GM12878 (cell line): ENCODE measurements around the gene INSIG1. TPM values are rescaled to one million over a fixed set of nuclear protein-coding genes. Genes with fewer than 3 reads are reported as not detected.

Source experiments
- ATAC-seq: fragments of 200-7000 bp; cut with Tn5 transposase; 3 replicates; pipeline ENCODE4 v1.9.1; 2020; ENCODE audit warnings: mild to moderate bottlenecking, moderate library complexity
- BruUV-seq: library from RNA; stranded (reverse); fragments of 400-500 nt; replicated peaks from 2 replicates; lab custom pipeline; 2021; lab: Mats Ljungman, UMichigan
- CTCF ChIA-PET: fragments of 300-600 bp; sonication (Branson Sonifier 250); formaldehyde crosslinking; extraction: SDS; loops from one replicate; lab custom pipeline; 2021; ENCODE audit warnings: inconsistent platforms; lab: Yijun Ruan, JAX
- POLR2A ChIA-PET: fragments of 350-600 bp; formaldehyde crosslinking; extraction: SDS; loops from one replicate; lab custom pipeline; 2021; ENCODE audit warnings: inconsistent platforms; lab: Charles Lee
- RAD21 ChIA-PET: fragments of 300-600 bp; sonication (Branson Sonifier 250); formaldehyde crosslinking; loops from one replicate; lab custom pipeline; 2023; ENCODE audit warnings: antibody characterized with exemption; ENCODE audit not compliant: unreplicated experiment; lab: Charles Lee
- SMC1A ChIA-PET: fragments of 300-600 bp; sonication (Branson Sonifier 250); formaldehyde crosslinking; loops from one replicate; lab custom pipeline; 2023; ENCODE audit not compliant: unreplicated experiment, uncharacterized antibody; lab: Charles Lee
- DNase-seq: peaks from one replicate; pipeline ENCODE4 v3.0.0-alpha.2; 2011; ENCODE audit warnings: low read depth, low spot score
- FAIRE-seq: peaks from 3 replicates; lab custom pipeline; 2011; peaks lifted over from hg19 to GRCh38; lab: Jason Lieb, UNC
- H2AFZ ChIP-seq: 2 replicates; pipeline ENCODE4 v1.6.0; 2011; ENCODE audit warnings: low read depth, low read length, control low read depth; ENCODE audit not compliant: control insufficient read depth
- H3K27ac ChIP-seq: 2 replicates; pipeline ENCODE4 v1.5.1; 2011; ENCODE audit warnings: control low read depth; ENCODE audit not compliant: control insufficient read depth, insufficient read depth
- H3K27me3 ChIP-seq, 2 experiments: replicated peaks in 1 of 2; 2 replicates each; pipeline versions ENCODE4 v1.6.0 to v1.6.1; 2011; ENCODE audit warnings: low read length in 1 of 2; ENCODE audit not compliant: control insufficient read depth in 2 of 2, insufficient read depth in 2 of 2
- H3K36me3 ChIP-seq, 2 experiments: 2 replicates each; pipeline ENCODE4 v1.5.1; 2011; ENCODE audit warnings: low read length in 1 of 2; ENCODE audit not compliant: control insufficient read depth in 2 of 2, insufficient read depth in 2 of 2
- H3K4me1 ChIP-seq: 2 replicates; pipeline ENCODE4 v1.6.1; 2011; ENCODE audit warnings: mild to moderate bottlenecking, low read length, moderate library complexity, mixed read lengths; ENCODE audit not compliant: control insufficient read depth, insufficient read depth
- H3K4me2 ChIP-seq: 2 replicates; pipeline ENCODE4 v1.6.0; 2011; ENCODE audit warnings: control low read depth; ENCODE audit not compliant: control insufficient read depth, insufficient read depth
- H3K4me3 ChIP-seq: fragments of 200-600 bp; sonication (generic); 2 replicates; pipeline ENCODE4 v1.5.1; 2016
- H3K79me2 ChIP-seq: 2 replicates; pipeline ENCODE4 v1.6.0; 2011; ENCODE audit warnings: low read length; ENCODE audit not compliant: control insufficient read depth, insufficient read depth
- H3K9ac ChIP-seq: 2 replicates; pipeline ENCODE4 v1.8.0; 2011; ENCODE audit warnings: low read length, control low read depth, mixed read lengths; ENCODE audit not compliant: control insufficient read depth, insufficient read depth
- H3K9me3 ChIP-seq: replicated peaks from 3 replicates; pipeline ENCODE4 v1.5.1; 2011; ENCODE audit warnings: mild to moderate bottlenecking, low read length; ENCODE audit not compliant: control insufficient read depth, insufficient read depth
- H4K20me1 ChIP-seq: 2 replicates; pipeline ENCODE4 v1.6.0; 2011; ENCODE audit not compliant: control insufficient read depth, insufficient read depth
- BHLHE40 ChIP-seq, 2 experiments: fragments of 450-650 bp in 1 of 2; IDR thresholded peaks; 2 replicates each; pipeline ENCODE4 v1.6.1; 2011 to 2017; ENCODE audit warnings: low read depth in 2 of 2, borderline replicate concordance in 1 of 2, improper control_type of control experiment in 1 of 2, low read length in 1 of 2, mild to moderate bottlenecking in 1 of 2
- BRCA1 ChIP-seq: IDR thresholded peaks from 2 replicates; pipeline ENCODE4 v1.6.1; 2011; ENCODE audit warnings: low read depth, low read length, improper control_type of control experiment
- CBX3 ChIP-seq: fragments of 200-600 bp; sonication (generic); IDR thresholded peaks from 2 replicates; pipeline ENCODE4 v1.6.1; 2016; ENCODE audit warnings: low read depth, borderline replicate concordance
- CEBPB ChIP-seq, 2 experiments: fragments of 150-350 bp in 1 of 2; IDR thresholded peaks; 2 replicates each; pipeline ENCODE4 v1.6.1; 2012 to 2014; ENCODE audit warnings: low read depth in 2 of 2, low read length in 2 of 2, borderline replicate concordance in 1 of 2, inconsistent platforms in 1 of 2
- ETV6 ChIP-seq, 2 experiments: fragments of 450-650 bp in 1 of 2; IDR thresholded peaks in 1 of 2; conservative IDR thresholded peaks in 1 of 2; 2 replicates each; pipeline ENCODE4 v1.6.1; 2014; ENCODE audit warnings: antibody characterized with exemption in 1 of 2, borderline replicate concordance in 1 of 2, low read depth in 1 of 2, mild to moderate bottlenecking in 1 of 2, moderate library complexity in 1 of 2
- IKZF1 ChIP-seq: fragments of 450-650 bp; conservative IDR thresholded peaks from 2 replicates; pipeline ENCODE4 v1.6.1; 2017; ENCODE audit warnings: antibody characterized with exemption, mild to moderate bottlenecking
- IKZF2 ChIP-seq, 2 experiments: fragments of 450-650 bp; IDR thresholded peaks; 2 replicates each; pipeline ENCODE4 v1.6.1; 2017; ENCODE audit warnings: mild to moderate bottlenecking in 2 of 2, moderate library complexity in 2 of 2
- MYB ChIP-seq: fragments of 150-350 bp; IDR thresholded peaks from 2 replicates; pipeline ENCODE4 v1.6.1; 2014; ENCODE audit warnings: mild to moderate bottlenecking, low read depth, low read length, borderline replicate concordance
- NKRF ChIP-seq: fragments of 450-650 bp; conservative IDR thresholded peaks from 2 replicates; pipeline ENCODE4 v1.6.1; 2017; ENCODE audit warnings: mild to moderate bottlenecking, moderate library complexity
- NR2C2 ChIP-seq: IDR thresholded peaks from 2 replicates; pipeline ENCODE4 v1.6.1; 2011; ENCODE audit warnings: borderline replicate concordance, low read depth; ENCODE audit not compliant: control insufficient read depth, insufficient read length
- POLR2AphosphoS2 ChIP-seq: IDR thresholded peaks from 2 replicates; pipeline ENCODE4 v1.6.1; 2011; ENCODE audit warnings: low read depth, mild to moderate bottlenecking, low read length, improper control_type of control experiment, moderate library complexity
- RBBP5 ChIP-seq: fragments of 200-600 bp; sonication (generic); conservative IDR thresholded peaks from 2 replicates; pipeline ENCODE4 v1.6.1; 2016
- SUPT20H ChIP-seq: IDR thresholded peaks from 2 replicates; pipeline ENCODE4 v1.6.1; 2011; ENCODE audit warnings: low read depth, mild to moderate bottlenecking, low read length, moderate library complexity, borderline replicate concordance; ENCODE audit not compliant: control insufficient read depth
- ZNF217 ChIP-seq: fragments of 450-650 bp; IDR thresholded peaks from 2 replicates; pipeline ENCODE4 v1.6.1; 2017; ENCODE audit warnings: antibody characterized with exemption, mild to moderate bottlenecking
- ZSCAN29 ChIP-seq: fragments of 450-650 bp; IDR thresholded peaks from 2 replicates; pipeline ENCODE4 v1.6.1; 2017; ENCODE audit warnings: mild to moderate bottlenecking, moderate library complexity
- WGBS: methylation state at CpG from one replicate; pipeline ENCODE4 v1.1.6; 2016; ENCODE audit warnings: low lambda C conversion rate; ENCODE audit not compliant: insufficient replicate concordance, insufficient coverage; ENCODE audit errors: missing lambda C conversion rate; 5-methylcytosine and 5-hydroxymethylcytosine counted together
- in situ Hi-C: fragments of 300-500 bp; cut with MboI; formaldehyde crosslinking; loops from 9 replicates; pipeline ENCODE4 v1.14.3; 2018; ENCODE audit warnings: mixed read lengths
- intact Hi-C: fragments of 100-400 bp; cut with micrococcal nuclease; formaldehyde crosslinking; loops from one replicate; pipeline ENCODE4 v1.14.2; 2022; ENCODE audit not compliant: unreplicated experiment
- polyA plus RNA-seq, 11 experiments: library from polyadenylated mRNA; depleted of rRNA in 4 of 11; unstranded in 6 of 11; stranded (reverse) in 5 of 11; fragments of >200 nt; fragmentation: Nextera tagmentation in 4 of 11; fragmentation: Illumina TruSeq in 1 of 11; extraction: Ambion mirVana in 4 of 11; extraction: Trizol in 1 of 11; gene quantifications; 1 replicate in 1 of 11; 2 replicates in 10 of 11; pipeline versions ENCODE4 v1.2.1 to v1.2.3, GENCODE V29; 2011 to 2016; ENCODE audit warnings: inconsistent platforms in 2 of 11, missing spikeins in 2 of 11, low read depth in 1 of 11
- total RNA-seq, 4 experiments: library from RNA; depleted of rRNA in 3 of 4; stranded (reverse); fragments of >200 nt in 3 of 4; fragmentation: Illumina TruSeq in 1 of 4; extraction: Trizol in 1 of 4; gene quantifications; 2 replicates each; pipeline versions ENCODE4 v1.2.1 to v1.2.3, GENCODE V29; 2013 to 2021
- TF ChIP-seq, protein P1 (sequence below): IDR thresholded peaks from 2 replicates; pipeline ENCODE4 v1.6.1; 2012; ENCODE audit warnings: low read depth, low read length, improper control_type of control experiment
- TF ChIP-seq, protein P2 (sequence below): IDR thresholded peaks from 2 replicates; pipeline ENCODE4 v1.6.1; 2011; ENCODE audit warnings: borderline replicate concordance, low read depth, mild to moderate bottlenecking, moderate library complexity, mixed read lengths, low read length; ENCODE audit not compliant: insufficient read depth; ENCODE audit errors: extremely low read length

INSIG1 gene
- total and polyA plus RNA-seq, 10 of the 15 experiments (the other 5 are each of a cell fraction or from before 2014, with no cell fraction given): 29.6 to 168 (median 91.1) TPM

DNA sequence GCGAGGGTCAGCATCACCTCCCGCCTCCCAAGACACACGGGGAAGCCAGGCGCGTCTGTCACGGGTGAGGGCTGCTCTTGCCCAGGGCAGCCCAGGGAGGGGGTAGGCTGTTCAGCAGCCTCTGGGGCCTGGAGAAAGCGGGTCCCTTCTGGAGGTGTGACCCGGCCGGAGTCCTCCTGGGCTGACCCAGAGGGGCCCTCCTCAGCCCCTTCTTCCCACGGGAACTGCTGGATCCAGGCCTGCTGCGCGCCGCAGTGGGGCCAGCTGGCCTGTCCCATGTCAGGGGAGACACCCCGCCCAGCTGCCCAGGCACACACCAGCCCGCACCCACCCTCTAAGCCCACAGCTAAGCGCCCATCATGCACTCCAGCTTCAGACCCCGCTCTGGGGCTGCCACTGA is 41.8 kb downstream of the INSIG1 start:
- ChIA-PET POLR2A (interaction anchor here (0.5 kb wide), 1 partner anchor 325 kb away, joined by 4 read pairs; no protein-coding TSS in a partner anchor), SMC1A (no interaction called here), RAD21 (no interaction called here), CTCF (no interaction called here)
- no peak overlapping the region for H2AFZ ChIP-seq
- no TSS peak for BruUV-seq
- H3K4me1 ChIP-seq: peaks cover 3% of the 10 kb centered on the region; the same call in 1 of the 2 replicates
- TF ChIP-seq BHLHE40 (IDR thresholded peaks at IDR 0.05; ENCODE audit: borderline replicate concordance in 1 of 2, low read depth in 2 of 2, low read length in 1 of 2): no peak
- no peak for TF ChIP-seq ZNF217
- TF ChIP-seq, protein P1, sequence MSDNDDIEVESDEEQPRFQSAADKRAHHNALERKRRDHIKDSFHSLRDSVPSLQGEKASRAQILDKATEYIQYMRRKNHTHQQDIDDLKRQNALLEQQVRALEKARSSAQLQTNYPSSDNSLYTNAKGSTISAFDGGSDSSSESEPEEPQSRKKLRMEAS: no peak
- TF ChIP-seq, protein P2, sequence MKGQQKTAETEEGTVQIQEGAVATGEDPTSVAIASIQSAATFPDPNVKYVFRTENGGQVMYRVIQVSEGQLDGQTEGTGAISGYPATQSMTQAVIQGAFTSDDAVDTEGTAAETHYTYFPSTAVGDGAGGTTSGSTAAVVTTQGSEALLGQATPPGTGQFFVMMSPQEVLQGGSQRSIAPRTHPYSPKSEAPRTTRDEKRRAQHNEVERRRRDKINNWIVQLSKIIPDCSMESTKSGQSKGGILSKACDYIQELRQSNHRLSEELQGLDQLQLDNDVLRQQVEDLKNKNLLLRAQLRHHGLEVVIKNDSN: no peak
- TF ChIP-seq IKZF2 (IDR thresholded peaks at IDR 0.05): no peak
- no peak for TF ChIP-seq CEBPB (IDR thresholded peaks at IDR 0.05; ENCODE audit: borderline replicate concordance in 1 of 2, low read depth in 2 of 2, low read length in 2 of 2)
- no peak for TF ChIP-seq NKRF
- TF ChIP-seq IKZF1: no peak
- TF ChIP-seq NR2C2: no peak
- TF ChIP-seq POLR2AphosphoS2: no peak
- no peak for TF ChIP-seq CBX3
- TF ChIP-seq MYB: no peak
- no peak for TF ChIP-seq SUPT20H
- TF ChIP-seq BRCA1: no peak
- no peak for TF ChIP-seq ZSCAN29
- TF ChIP-seq ETV6 (conservative IDR thresholded peaks at IDR 0.05 in 1 of 2, IDR thresholded peaks at IDR 0.05 in 1 of 2; ENCODE audit: borderline replicate concordance in 1 of 2, low read depth in 1 of 2): no peak
- TF ChIP-seq RBBP5: no peak
- H4K20me1 ChIP-seq: no peaks in the 10 kb centered on the region
- H3K9me3 ChIP-seq: no peaks in the 10 kb centered on the region; the same call in 2 of the 3 replicates
- no peak for ATAC-seq
- H3K9ac ChIP-seq: no peak overlapping the region
- in situ Hi-C loops (no loop called here), intact Hi-C loops (no loop called here)
- DNase-seq: no peak
- H3K79me2 ChIP-seq: no peaks in the 10 kb centered on the region
- no peak for FAIRE-seq
- H3K4me3 ChIP-seq: no peak overlapping the region
- H3K4me2 ChIP-seq: no peak overlapping the region
- no peaks in the 10 kb centered on the region; a peak in 1 of 4 replicates for H3K27me3 ChIP-seq
- WGBS: 59% methylated on average over 13 of the region's 17 CpGs
- no peak overlapping the region for H3K27ac ChIP-seq
- no peaks in the 10 kb centered on the region for H3K36me3 ChIP-seq
